H9 (cell line): ENCODE data around the gene PTPRQ. TPM values are rescaled to one million over a fixed set of nuclear protein-coding genes. Genes with fewer than 3 reads are reported as not detected.

Source experiments
- DNase-seq: peaks from one replicate; pipeline ENCODE4 v3.0.0-alpha.2; 2017
- H2AFZ ChIP-seq: one replicate; pipeline ENCODE4 v1.6.1; 2013; ENCODE audit warnings: mild to moderate bottlenecking, low read length, control low read depth, moderate library complexity
- H2AK5ac ChIP-seq: 2 replicates; pipeline ENCODE4 v1.6.1; 2013; ENCODE audit warnings: low read length, control low read depth, mixed read lengths; ENCODE audit not compliant: insufficient read length
- H2BK120ac ChIP-seq: one replicate; pipeline ENCODE4 v1.6.1; 2013; ENCODE audit warnings: low read depth, mild to moderate bottlenecking, low read length, control low read depth, inconsistent platforms; ENCODE audit not compliant: poor library complexity, severe bottlenecking
- H2BK12ac ChIP-seq: 2 replicates; pipeline ENCODE4 v1.6.1; 2013; ENCODE audit warnings: low read length, control low read depth, mixed read lengths, low read depth; ENCODE audit not compliant: insufficient read length
- H2BK15ac ChIP-seq: 2 replicates; pipeline ENCODE4 v1.6.1; 2013; ENCODE audit warnings: low read depth, low read length, control low read depth
- H2BK20ac ChIP-seq: one replicate; pipeline ENCODE4 v1.6.1; 2013; ENCODE audit warnings: low read depth, mild to moderate bottlenecking, low read length, control low read depth, inconsistent platforms; ENCODE audit not compliant: poor library complexity, severe bottlenecking
- H2BK5ac ChIP-seq: 2 replicates; pipeline ENCODE4 v1.6.1; 2013; ENCODE audit warnings: low read length, control low read depth, mixed read lengths; ENCODE audit not compliant: insufficient read length
- H3K14ac ChIP-seq: 2 replicates; pipeline ENCODE4 v1.6.1; 2013; ENCODE audit warnings: low read length, control low read depth; ENCODE audit not compliant: insufficient read depth
- H3K18ac ChIP-seq: 2 replicates; pipeline ENCODE4 v1.6.1; 2013; ENCODE audit warnings: low read depth, mild to moderate bottlenecking, mixed read lengths, low read length, control low read depth; ENCODE audit not compliant: insufficient read length
- H3K23ac ChIP-seq: 2 replicates; pipeline ENCODE4 v1.6.1; 2013; ENCODE audit warnings: low read length, control low read depth, mixed read lengths, low read depth; ENCODE audit not compliant: insufficient read length
- H3K23me2 ChIP-seq: 2 replicates; pipeline ENCODE4 v1.6.1; 2013; ENCODE audit warnings: low read depth, mild to moderate bottlenecking, mixed read lengths, low read length, control low read depth; ENCODE audit not compliant: insufficient read length, poor library complexity, severe bottlenecking
- H3K27ac ChIP-seq: 2 replicates; pipeline ENCODE4 v1.5.1; 2013; ENCODE audit warnings: low read length, control low read depth, mixed read lengths, low read depth; ENCODE audit not compliant: insufficient read length
- H3K27me3 ChIP-seq: 2 replicates; pipeline ENCODE4 v1.6.1; 2013; ENCODE audit warnings: low read length, control low read depth, inconsistent platforms; ENCODE audit not compliant: insufficient read depth
- H3K4ac ChIP-seq: 2 replicates; pipeline ENCODE4 v1.6.1; 2013; ENCODE audit warnings: low read depth, mild to moderate bottlenecking, control low read depth, inconsistent platforms, low read length, moderate library complexity
- H3K4me1 ChIP-seq: 2 replicates; pipeline ENCODE4 v1.6.1; 2013; ENCODE audit warnings: low read length, control low read depth, inconsistent platforms; ENCODE audit not compliant: insufficient read depth
- H3K4me2 ChIP-seq: 2 replicates; pipeline ENCODE4 v1.6.1; 2013; ENCODE audit warnings: low read length, control low read depth, mixed read lengths; ENCODE audit not compliant: insufficient read length, insufficient read depth
- H3K56ac ChIP-seq: 2 replicates; pipeline ENCODE4 v1.6.1; 2013; ENCODE audit warnings: low read depth, mild to moderate bottlenecking, mixed read lengths, low read length, control low read depth; ENCODE audit not compliant: insufficient read length
- H3K79me1 ChIP-seq: 2 replicates; pipeline ENCODE4 v1.6.1; 2013; ENCODE audit warnings: low read depth, mild to moderate bottlenecking, moderate library complexity, low read length, control low read depth, inconsistent platforms; ENCODE audit not compliant: insufficient read depth, poor library complexity, severe bottlenecking
- H3K79me2 ChIP-seq: 2 replicates; pipeline ENCODE4 v1.6.1; 2013; ENCODE audit warnings: low read length, control low read depth, inconsistent platforms; ENCODE audit not compliant: insufficient read depth
- H3K9ac ChIP-seq: 2 replicates; pipeline ENCODE4 v1.6.1; 2013; ENCODE audit warnings: low read length, control low read depth, mixed read lengths; ENCODE audit not compliant: insufficient read length; ENCODE audit errors: extremely low read depth
- H3K9me3 ChIP-seq: one replicate; pipeline ENCODE4 v1.6.1; 2013; ENCODE audit warnings: low read depth, low read length, inconsistent platforms; ENCODE audit not compliant: control insufficient read depth
- H3T11ph ChIP-seq: one replicate; pipeline ENCODE4 v1.6.1; 2013; ENCODE audit warnings: mild to moderate bottlenecking, low read length, control low read depth, inconsistent platforms
- H4K20me1 ChIP-seq: one replicate; pipeline ENCODE4 v1.6.1; 2013; ENCODE audit not compliant: control insufficient read depth, insufficient read length, insufficient read depth
- H4K5ac ChIP-seq: 2 replicates; pipeline ENCODE4 v1.6.1; 2013; ENCODE audit warnings: low read depth, mild to moderate bottlenecking, mixed read lengths, low read length, control low read depth; ENCODE audit not compliant: insufficient read length
- H4K8ac ChIP-seq: replicated peaks from 2 replicates; pipeline ENCODE4 v1.6.1; 2013; ENCODE audit warnings: low read length, control low read depth, mixed read lengths, low read depth; ENCODE audit not compliant: insufficient read length
- H4K91ac ChIP-seq: 2 replicates; pipeline ENCODE4 v1.6.1; 2013; ENCODE audit warnings: low read depth, mild to moderate bottlenecking, moderate library complexity, mixed read lengths, low read length, control low read depth; ENCODE audit not compliant: insufficient read length
- H3K27ac Mint-ChIP-seq, 3 experiments: 2 replicates in 2 of 3; 3 replicates in 1 of 3; pipeline ENCODE4 v1.8.0; 2020 to 2021; ENCODE audit warnings: mixed read lengths in 3 of 3, mild to moderate bottlenecking in 1 of 3, moderate library complexity in 1 of 3
- H3K27me3 Mint-ChIP-seq: 2 replicates; pipeline ENCODE4 v1.8.0; 2021; ENCODE audit warnings: low read depth, mild to moderate bottlenecking, moderate library complexity, mixed read lengths
- H3K36me3 Mint-ChIP-seq, 3 experiments: 2 replicates in 2 of 3; 3 replicates in 1 of 3; pipeline ENCODE4 v1.8.0; 2020 to 2021; ENCODE audit warnings: low read depth in 3 of 3, mixed read lengths in 3 of 3; ENCODE audit not compliant: insufficient read depth in 1 of 3
- H3K4me1 Mint-ChIP-seq, 2 experiments: 2 replicates each; pipeline ENCODE4 v1.8.0; 2020; ENCODE audit warnings: mixed read lengths in 2 of 2
- H3K4me3 Mint-ChIP-seq, 2 experiments: 2 replicates in 1 of 2; 3 replicates in 1 of 2; pipeline ENCODE4 v1.8.0; 2020 to 2021; ENCODE audit warnings: mild to moderate bottlenecking in 2 of 2, mixed read lengths in 2 of 2, moderate library complexity in 1 of 2
- H3K9me3 Mint-ChIP-seq, 2 experiments: 2 replicates in 1 of 2; 3 replicates in 1 of 2; pipeline ENCODE4 v1.8.0; 2020; ENCODE audit warnings: mild to moderate bottlenecking in 2 of 2, mixed read lengths in 2 of 2, moderate library complexity in 1 of 2
- CTCF ChIP-seq: fragments of 200-600 bp; sonication (generic); conservative IDR thresholded peaks from 3 replicates; pipeline ENCODE4 v1.8.0; 2021; ENCODE audit warnings: antibody characterized with exemption, mild to moderate bottlenecking
- WGBS: extraction: QIAGEN DNeasy Blood & Tissue Kit; methylation state at CpG from one replicate; pipeline ENCODE4 v1.1.7; 2013; ENCODE audit warnings: missing lambda C conversion rate, low lambda C conversion rate, mixed read lengths; ENCODE audit not compliant: insufficient read length; ENCODE audit errors: extremely low coverage; 5-methylcytosine and 5-hydroxymethylcytosine counted together
- total RNA-seq: library from RNA; stranded (reverse); gene quantifications from 2 replicates; pipeline ENCODE4 v1.2.1, GENCODE V29; 2021

The PTPRQ gene
- total RNA-seq, 1 experiment from 2014 or later = not detected

- H2BK20ac ChIP-seq = no peak overlapping the region
- H3K9me3 Mint-ChIP-seq = no peaks in the 10 kb centered on the region; a peak in 1 of 5 replicates
- H2BK12ac ChIP-seq = no peak overlapping the region
- no peak overlapping the region for H3K56ac ChIP-seq
- no peaks in the 10 kb centered on the region for H4K20me1 ChIP-seq
- H3K4me1 Mint-ChIP-seq = no peaks in the 10 kb centered on the region
- H3K4me2 ChIP-seq = no peak overlapping the region
- H3K4me1 ChIP-seq = no peaks in the 10 kb centered on the region
- no peak overlapping the region for H2BK15ac ChIP-seq
- H3K23ac ChIP-seq = no peak overlapping the region
- no peak overlapping the region for H3K27ac ChIP-seq
- WGBS = no CpG with 5 or more reads among the region's 3 CpGs
- no peaks in the 10 kb centered on the region for H3K27me3 ChIP-seq
- no peak overlapping the region for H2BK120ac ChIP-seq
- H3K79me1 ChIP-seq = no peaks in the 10 kb centered on the region
- no peak overlapping the region for H3K27ac Mint-ChIP-seq
- H4K91ac ChIP-seq = no peak overlapping the region
- no peaks in the 10 kb centered on the region for H3K36me3 Mint-ChIP-seq
- no peak for TF ChIP-seq CTCF
- H3K9me3 ChIP-seq = no peaks in the 10 kb centered on the region
- H4K5ac ChIP-seq = no peak overlapping the region
- DNase-seq = no peak
- H3K79me2 ChIP-seq = no peaks in the 10 kb centered on the region
- H3K9ac ChIP-seq = no peak overlapping the region
- H3K27me3 Mint-ChIP-seq = no peaks in the 10 kb centered on the region
- H4K8ac ChIP-seq = no peak overlapping the region
- H3K23me2 ChIP-seq = no peaks in the 10 kb centered on the region
- no peak overlapping the region for H3T11ph ChIP-seq
- H3K14ac ChIP-seq = no peak overlapping the region
- H3K4ac ChIP-seq = no peak overlapping the region
- H3K4me3 Mint-ChIP-seq = no peak overlapping the region
- H2AFZ ChIP-seq = no peak overlapping the region
- H2AK5ac ChIP-seq = no peak overlapping the region
- no peak overlapping the region for H2BK5ac ChIP-seq
- H3K18ac ChIP-seq = no peak overlapping the region
Observed at GRCh38 chr12:80576641-80577418, 132.8 kb downstream of the PTPRQ start.
